Common myeloid progenitor, CD34-positive (primary cell): ENCODE results near the gene KNDC1.
A peak's percentile ranks its signal among the peaks of the same experiment; 100 is the strongest.

Experiments
- CTCF ChIA-PET: fragments of 350-600 bp; sonication (Branson Sonifier 250); formaldehyde crosslinking; loops from one replicate; lab custom pipeline; 2021; ENCODE audit warnings: antibody characterized with exemption; lab: Charles Lee
- POLR2A ChIA-PET: fragments of 350-600 bp; sonication (Branson Sonifier 250); formaldehyde crosslinking; loops from one replicate; lab custom pipeline; 2021; ENCODE audit warnings: antibody characterized with exemption; lab: Charles Lee
- DNase-seq, 3 donors: peaks; one replicate each; pipeline versions ENCODE4 v3.0.0 to v3.0.0-alpha.2; 2013
- H3K27ac ChIP-seq, 2 experiments: 1 replicate in 1 of 2; 2 replicates in 1 of 2; pipeline ENCODE4 v1.7.0; 2013; ENCODE audit warnings: inconsistent platforms in 2 of 2, low read length in 2 of 2, mild to moderate bottlenecking in 2 of 2, low read depth in 1 of 2, moderate library complexity in 1 of 2; ENCODE audit not compliant: severe bottlenecking in 2 of 2, insufficient read depth in 1 of 2, poor library complexity in 1 of 2
- H3K27me3 ChIP-seq, 5 experiments: replicated peaks in 2 of 5; 1 replicate in 3 of 5; 2 replicates in 2 of 5; pipeline versions ENCODE4 v1.6.1 to v1.7.0; 2013; ENCODE audit warnings: low read length in 4 of 5, mild to moderate bottlenecking in 2 of 5, moderate library complexity in 2 of 5, inconsistent platforms in 1 of 5; ENCODE audit not compliant: insufficient read depth in 5 of 5, control insufficient read depth in 4 of 5
- H3K36me3 ChIP-seq, 4 experiments: 1 replicate in 2 of 4; 2 replicates in 2 of 4; pipeline versions ENCODE4 v1.6.1 to v1.7.0; 2013; ENCODE audit warnings: low read length in 3 of 4, control low read depth in 1 of 4, mild to moderate bottlenecking in 1 of 4; ENCODE audit not compliant: control insufficient read depth in 4 of 4, insufficient read depth in 4 of 4
- H3K4me1 ChIP-seq, 4 experiments: 1 replicate in 3 of 4; 2 replicates in 1 of 4; pipeline versions ENCODE4 v1.6.1 to v1.7.1; 2013; ENCODE audit warnings: low read length in 3 of 4, mild to moderate bottlenecking in 3 of 4, control low read depth in 1 of 4, inconsistent platforms in 1 of 4, moderate library complexity in 1 of 4; ENCODE audit not compliant: control insufficient read depth in 4 of 4, insufficient read depth in 4 of 4; ENCODE audit errors: control extremely low read depth in 1 of 4
- H3K4me3 ChIP-seq, 7 experiments: 1 replicate in 4 of 7; 2 replicates in 3 of 7; pipeline versions ENCODE4 v1.5.1 to v1.7.0; 2013; ENCODE audit warnings: mild to moderate bottlenecking in 7 of 7, low read length in 6 of 7, moderate library complexity in 6 of 7, inconsistent platforms in 2 of 7, low read depth in 2 of 7, control low read depth in 1 of 7; ENCODE audit not compliant: insufficient read depth in 4 of 7, control insufficient read depth in 1 of 7; ENCODE audit errors: extremely low read depth in 1 of 7
- H3K9me3 ChIP-seq, 5 experiments: 1 replicate in 4 of 5; 2 replicates in 1 of 5; pipeline versions ENCODE4 v1.6.1 to v1.7.1; 2013; ENCODE audit warnings: low read length in 4 of 5, mild to moderate bottlenecking in 2 of 5, inconsistent platforms in 1 of 5, low read depth in 1 of 5, moderate library complexity in 1 of 5; ENCODE audit not compliant: control insufficient read depth in 4 of 5, insufficient read depth in 2 of 5; ENCODE audit errors: control extremely low read depth in 1 of 5
- WGBS: methylation state at CpG from one replicate; pipeline ENCODE4 v1.1.5; 2013; ENCODE audit not compliant: insufficient coverage; 5-methylcytosine and 5-hydroxymethylcytosine counted together

KNDC1 gene

DNA sequence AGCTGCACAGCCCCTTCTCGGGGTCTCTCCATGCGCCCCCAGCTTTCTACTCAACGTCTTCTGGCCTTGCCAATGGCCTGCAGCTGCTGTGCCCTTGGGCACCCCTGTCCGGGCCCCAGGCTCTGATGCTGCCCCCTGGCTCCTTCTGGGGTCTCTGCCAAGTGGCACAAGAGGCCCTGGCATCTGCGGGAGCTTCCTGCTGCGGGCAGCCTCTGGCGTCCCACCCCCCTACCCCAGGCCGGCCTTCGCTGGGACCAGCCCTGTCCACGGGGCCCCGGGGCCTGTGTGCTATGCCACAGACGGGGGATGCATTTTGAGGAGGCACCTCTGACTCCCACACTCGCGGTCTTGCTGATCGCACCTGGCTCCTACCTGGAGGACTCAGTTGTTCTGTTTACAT, 80.0 kb downstream of the KNDC1 start:
- 26% methylated on average over 10 of the region's 15 CpGs for WGBS
- DNase-seq: peak in 1 of 3 donors; percentile 42
- Histone ChIP-seq H3K27me3 (peaks cover 0 to 43% (median 9%) of the 10 kb centered on the region in 5 experiments), H3K27ac (no peak overlapping the region), H3K9me3 (no peaks in the 10 kb centered on the region), H3K36me3 (no peaks in the 10 kb centered on the region), H3K4me3 (peak overlapping the region in 1 of 7 experiments; percentile 16), H3K4me1 (peaks cover 0 to 58% (median 45%) of the 10 kb centered on the region in 4 experiments)
- POLR2A ChIA-PET: interaction anchor here (1.1 kb wide), 1 partner anchor 38 kb away, joined by 4 read pairs; no protein-coding TSS in a partner anchor
- CTCF ChIA-PET: interaction anchor here (1.2 to 2.2 kb wide), 3 partner anchors 8 to 21 kb away, joined by 3 to 7 read pairs (median 5); no protein-coding TSS in a partner anchor

DNA sequence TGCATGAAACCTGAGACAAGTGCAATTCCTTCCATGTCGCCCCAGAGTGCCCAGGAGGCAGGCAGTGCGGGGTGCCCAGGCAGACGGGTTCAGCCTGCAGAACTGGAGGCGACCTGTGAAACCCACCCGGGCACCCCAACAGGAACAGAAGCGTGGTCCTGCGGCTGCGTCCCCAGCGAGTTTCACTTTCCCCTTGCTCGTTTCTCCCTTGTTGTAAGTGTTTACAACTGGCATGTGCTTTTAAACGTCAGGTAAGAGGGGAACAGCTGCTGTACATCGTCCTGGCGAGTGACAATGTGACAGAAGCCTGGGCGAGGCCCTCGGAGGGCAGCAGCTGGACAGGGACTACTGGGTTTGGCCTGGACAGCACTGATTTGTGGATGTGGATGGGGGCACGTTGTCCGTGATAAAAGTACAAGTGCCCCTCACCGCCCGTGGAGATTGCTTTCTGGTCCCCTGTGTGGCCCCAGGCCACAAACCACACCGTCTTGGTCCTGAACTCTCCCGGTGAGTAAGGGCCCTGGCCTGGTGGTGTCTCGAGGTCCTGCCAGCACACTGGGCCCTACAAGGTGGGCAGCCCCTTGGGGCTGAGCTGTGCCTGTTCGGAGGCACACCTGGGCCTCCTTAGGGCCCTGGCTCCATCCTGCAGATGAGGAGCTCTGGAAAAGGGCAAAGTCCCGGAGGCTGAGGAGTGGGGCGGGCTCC, 81.6 kb downstream of the KNDC1 start:
- peaks cover 0 to 26% (median 6%) of the 10 kb centered on the region in 5 experiments for H3K27me3 ChIP-seq
- H3K4me3 ChIP-seq: peak overlapping the region in 6 of 7 experiments; percentile 20 to 83 (median 61)
- no peaks in the 10 kb centered on the region for H3K9me3 ChIP-seq
- CTCF ChIA-PET: interaction anchor here (1.0 to 3.4 kb wide), 3 partner anchors 10 to 33 kb away, joined by 3 to 18 read pairs (median 3); no protein-coding TSS in a partner anchor
- DNase-seq: peak in 2 of 3 donors; percentile 73 to 78
- WGBS: 25% methylated on average over 23 of the region's 25 CpGs
- peaks cover 0 to 42% (median 37%) of the 10 kb centered on the region in 4 experiments for H3K4me1 ChIP-seq
- POLR2A ChIA-PET: interaction anchor here (0.9 to 1.1 kb wide), 2 partner anchors 16 to 17 kb away, joined by 3 read pairs; no protein-coding TSS in a partner anchor
- no peaks in the 10 kb centered on the region for H3K36me3 ChIP-seq
- no peak overlapping the region for H3K27ac ChIP-seq

DNA sequence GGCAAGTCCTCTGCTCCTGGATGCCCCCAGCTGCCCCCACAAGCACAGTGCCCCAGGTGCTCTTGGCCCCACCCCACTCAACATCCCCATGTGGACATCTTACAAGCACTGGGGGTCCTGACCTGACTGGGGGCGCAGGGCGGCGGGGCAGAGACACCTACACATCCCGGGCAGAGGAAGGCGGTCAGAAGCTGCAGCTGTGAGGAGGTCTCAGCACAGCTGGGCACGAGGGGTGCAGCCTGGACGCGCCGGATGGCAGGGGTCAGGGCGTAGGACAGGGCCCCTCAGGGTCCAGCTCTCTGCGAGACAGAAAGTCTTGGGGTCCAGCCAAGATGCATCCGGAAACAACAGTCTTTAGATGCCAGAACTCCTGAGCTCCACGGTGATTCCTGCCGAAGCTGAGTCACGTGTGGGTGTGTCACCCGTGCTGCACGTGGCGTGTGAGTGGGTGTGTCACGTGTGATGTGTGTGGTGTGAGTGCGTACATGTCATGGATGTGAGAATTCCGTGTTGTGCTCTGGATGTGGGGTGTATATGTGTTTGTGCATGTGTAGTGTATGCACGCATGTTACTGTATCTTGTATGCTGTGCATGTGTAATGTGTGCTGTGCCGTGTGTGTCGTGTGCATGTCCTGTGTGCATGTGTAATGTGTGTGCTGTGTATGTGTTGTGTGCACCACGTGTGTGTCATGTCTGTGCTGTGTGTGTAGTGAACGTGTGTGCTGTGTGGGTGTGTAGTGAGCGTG, 82.8 kb downstream of the KNDC1 start:
- peaks cover 0 to 15% (median 5%) of the 10 kb centered on the region in 5 experiments for H3K27me3 ChIP-seq

GRCh38 chr10:133243593-133243992, 83.6 kb downstream of the KNDC1 start:
- CTCF ChIA-PET: interaction anchor here (1.1 to 3.4 kb wide), 2 partner anchors 13 to 32 kb away, joined by 3 to 18 read pairs; no protein-coding TSS in a partner anchor

More for the DNA sequence above, 82.8 kb downstream of the KNDC1 start:
- H3K4me1 ChIP-seq: peaks cover 0 to 37% (median 33%) of the 10 kb centered on the region in 4 experiments
- H3K9me3 ChIP-seq: no peaks in the 10 kb centered on the region
- no peaks in the 10 kb centered on the region for H3K36me3 ChIP-seq
- DNase-seq: no peak
- no peak overlapping the region for H3K27ac ChIP-seq
- POLR2A ChIA-PET: no interaction called here
- WGBS: 97% methylated on average over 23 of the region's 27 CpGs
- CTCF ChIA-PET: interaction anchor here (0.9 to 3.4 kb wide), 4 partner anchors 9 to 33 kb away, joined by 3 to 18 read pairs (median 3); no protein-coding TSS in a partner anchor
- H3K4me3 ChIP-seq: no peak overlapping the region

GRCh38 chr10:133245439-133246235, 85.6 kb downstream of the KNDC1 start:
- ChIA-PET CTCF (interaction anchor here (0.8 to 4.2 kb wide), 12 partner anchors 8 to 97 kb away, joined by 3 to 44 read pairs (median 4); no protein-coding TSS in a partner anchor), POLR2A (interaction anchor here (2.9 kb wide), 1 partner anchor 13 kb away, joined by 11 read pairs; no protein-coding TSS in a partner anchor)
- Histone ChIP-seq H3K27me3 (no peaks in the 10 kb centered on the region), H3K4me3 (no peak overlapping the region), H3K9me3 (no peaks in the 10 kb centered on the region), H3K4me1 (peaks cover 0 to 31% (median 22%) of the 10 kb centered on the region in 4 experiments), H3K27ac (no peak overlapping the region), H3K36me3 (no peaks in the 10 kb centered on the region)
- WGBS: 83% methylated on average over 26 of the region's 33 CpGs
- DNase-seq: peak in 2 of 3 donors; percentile 52 to 75

More at GRCh38 chr10:133243593-133243992, 83.6 kb downstream of the KNDC1 start:
- Histone ChIP-seq H3K4me3 (no peak overlapping the region), H3K4me1 (peaks cover 0 to 37% (median 31%) of the 10 kb centered on the region in 4 experiments), H3K36me3 (no peaks in the 10 kb centered on the region), H3K27me3 (peaks cover 0 to 7% (median 2%) of the 10 kb centered on the region in 5 experiments), H3K27ac (no peak overlapping the region), H3K9me3 (no peaks in the 10 kb centered on the region)
- POLR2A ChIA-PET: no interaction called here
- no peak for DNase-seq
- 92% methylated on average over 14 of the region's 14 CpGs for WGBS

DNA sequence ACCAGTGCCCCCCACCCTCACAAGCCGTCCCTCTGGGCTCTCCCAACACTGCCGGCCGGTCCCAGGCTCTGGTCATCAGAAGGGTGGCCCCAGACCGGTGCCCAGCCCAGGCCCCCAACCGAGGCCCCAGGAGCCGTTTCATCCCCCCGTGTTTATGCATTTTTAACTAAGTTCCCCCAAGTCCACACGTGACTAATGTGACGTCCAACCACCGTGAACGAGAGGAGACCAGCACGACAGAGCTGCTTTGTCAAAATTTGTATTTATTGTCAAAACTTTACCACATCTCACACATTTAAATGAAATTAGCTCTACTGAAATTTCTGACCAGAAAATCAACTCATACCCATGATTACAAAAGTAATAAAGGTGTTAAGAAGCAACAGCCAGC, 86.2 kb downstream of the KNDC1 start:
- no peaks in the 10 kb centered on the region for H3K9me3 ChIP-seq
- ChIA-PET CTCF (interaction anchor here (0.9 to 4.2 kb wide), 10 partner anchors 12 to 98 kb away, joined by 3 to 44 read pairs (median 4); no protein-coding TSS in a partner anchor), POLR2A (interaction anchor here (2.9 kb wide), 1 partner anchor 12 kb away, joined by 11 read pairs; no protein-coding TSS in a partner anchor)
- peaks cover 0 to 26% (median 16%) of the 10 kb centered on the region in 4 experiments for H3K4me1 ChIP-seq
- H3K4me3 ChIP-seq: no peak overlapping the region
- WGBS: 88% methylated on average over 12 of the region's 12 CpGs
- no peak overlapping the region for H3K27ac ChIP-seq
- H3K36me3 ChIP-seq: no peaks in the 10 kb centered on the region
- no peak for DNase-seq
- no peaks in the 10 kb centered on the region for H3K27me3 ChIP-seq
